KOPT-K1 (cell line): ENCODE data around the gene TRIM2.
"Not testable (repeated sequence)": the region's sequence is repeated elsewhere in the genome, so short reads cannot be mapped to it uniquely, and the experiment has no call there.

Experiments used
- H3K27ac ChIP-seq: fragments of 200-600 bp; sonication (generic); 2 replicates; pipeline ENCODE4 v1.5.1; 2016; ENCODE audit warnings: antibody characterized with exemption, mild to moderate bottlenecking, low read depth, low read length; ENCODE audit not compliant: poor library complexity, severe bottlenecking
- H3K36me3 ChIP-seq: fragments of 200-600 bp; sonication (generic); 2 replicates; pipeline ENCODE4 v1.5.1; 2017; ENCODE audit warnings: antibody characterized with exemption, mild to moderate bottlenecking, low read length, moderate library complexity; ENCODE audit not compliant: insufficient read depth
- H3K9me3 ChIP-seq: fragments of 200-600 bp; sonication (generic); 2 replicates; pipeline ENCODE4 v1.5.1; 2017; ENCODE audit warnings: antibody characterized with exemption, low read length, mild to moderate bottlenecking; ENCODE audit not compliant: insufficient read depth, poor library complexity, severe bottlenecking

Gene TRIM2

DNA sequence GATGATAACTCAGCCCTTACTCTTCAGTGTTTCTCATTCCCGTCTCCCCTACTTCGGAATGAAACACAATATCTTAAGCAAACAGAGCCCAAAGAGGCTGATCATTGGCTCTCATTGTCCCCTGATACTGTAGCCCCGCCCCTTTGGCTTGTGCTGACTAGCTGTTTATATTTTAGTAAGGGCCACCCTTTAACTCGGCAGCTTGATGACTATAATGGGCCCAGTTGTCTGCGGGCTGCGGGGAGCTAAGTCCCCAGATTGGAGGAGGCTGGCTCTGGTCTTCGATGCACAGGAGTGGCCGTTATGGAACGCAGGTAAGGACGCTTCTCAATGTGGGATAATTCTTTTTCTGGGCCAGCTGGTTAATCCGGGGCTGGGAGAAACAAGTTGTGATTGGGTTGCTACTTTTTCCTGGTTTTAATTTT is at the start of gene TRIM2:
TSS of gene TRIM2 (plus strand) at position 197 of the 425 bp plus-strand sequence. CDS start at position 285, 88 bp downstream.
- Histone ChIP-seq H3K27ac (no peak within 1 kb of the TSS), H3K9me3 (no peaks in the 10 kb centered on the region), H3K36me3 (no peaks in the 10 kb centered on the region)

- H3K27ac ChIP-seq: no peak overlapping the region
- H3K36me3 ChIP-seq: no peaks in the 10 kb centered on the region
- no peaks in the 10 kb centered on the region for H3K9me3 ChIP-seq
These were observed 48.6 kb upstream of the TRIM2 start for GRCh38 chr4:153155686-153156085.

DNA sequence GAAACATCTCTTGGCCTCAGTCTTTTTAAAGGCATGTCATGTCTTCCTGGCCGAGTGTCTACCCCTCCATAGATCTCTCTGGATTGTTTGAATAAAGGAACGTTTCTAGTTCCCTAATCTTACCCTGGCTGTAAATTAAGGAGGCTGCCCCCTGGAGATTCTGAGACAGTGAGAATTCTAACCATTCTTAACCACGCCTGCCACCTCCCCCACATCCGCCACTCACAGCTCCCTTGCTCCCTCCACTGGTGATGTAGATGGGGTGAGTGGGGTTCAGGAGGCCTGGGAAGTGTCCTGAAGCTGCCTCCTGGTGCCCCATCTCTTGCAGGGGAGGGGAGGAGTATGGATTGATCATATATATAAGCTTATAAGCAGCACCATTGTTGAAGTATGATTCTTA is 48.0 kb upstream of the TRIM2 start:
- no peaks in the 10 kb centered on the region for H3K9me3 ChIP-seq
- no peaks in the 10 kb centered on the region for H3K36me3 ChIP-seq
- no peak overlapping the region for H3K27ac ChIP-seq

DNA sequence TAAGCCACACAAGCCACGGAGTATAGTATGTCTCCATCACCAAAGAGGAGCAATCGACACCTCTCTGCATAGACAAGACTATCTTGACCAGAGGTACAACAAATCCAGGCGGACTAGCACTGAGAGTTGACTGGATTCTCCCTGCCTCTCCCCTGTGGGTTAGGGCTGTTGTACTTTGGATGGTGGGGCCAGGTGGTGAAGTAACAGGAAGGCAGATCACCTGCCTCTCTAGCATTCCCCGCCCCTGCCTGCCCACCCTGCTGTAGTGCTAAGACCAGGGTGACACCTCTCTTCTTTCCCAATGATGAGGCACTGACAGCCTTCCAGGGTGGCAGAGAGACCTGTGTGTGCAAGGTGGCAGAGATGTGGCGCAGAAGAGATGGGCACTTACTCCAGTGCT is 47.5 kb upstream of the TRIM2 start:
- Histone ChIP-seq H3K36me3 (no peaks in the 10 kb centered on the region), H3K9me3 (no peaks in the 10 kb centered on the region), H3K27ac (no peak overlapping the region)

- Histone ChIP-seq H3K27ac (no peak overlapping the region), H3K36me3 (no peaks in the 10 kb centered on the region), H3K9me3 (no peaks in the 10 kb centered on the region)
These were observed 45.2 kb upstream of the TRIM2 start for GRCh38 chr4:153159016-153159415.

DNA sequence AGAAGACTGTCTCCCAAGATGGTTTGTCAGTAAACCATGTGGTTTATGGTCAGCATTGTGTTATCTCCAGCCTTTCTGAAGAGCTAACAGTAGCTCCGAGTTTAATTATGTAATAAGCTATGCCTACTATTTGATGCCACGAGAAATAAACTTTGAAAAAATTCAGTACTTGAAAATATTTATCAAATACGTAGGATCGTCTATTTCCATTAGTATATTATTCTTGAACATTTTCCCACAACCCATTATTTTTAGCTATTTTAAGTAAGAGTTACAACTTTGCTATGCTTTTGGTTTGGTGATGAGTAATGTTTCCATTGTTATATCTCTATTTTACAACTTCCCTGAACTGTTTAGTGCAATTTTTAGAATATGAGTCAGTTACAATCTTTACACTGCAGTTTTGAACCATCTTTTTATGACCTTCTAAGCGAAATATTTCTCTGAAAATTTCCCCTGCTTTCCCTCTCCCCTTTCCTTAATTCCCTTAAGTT is 44.5 kb upstream of the TRIM2 start:
- no peaks in the 10 kb centered on the region for H3K9me3 ChIP-seq
- no peak overlapping the region for H3K27ac ChIP-seq
- no peaks in the 10 kb centered on the region for H3K36me3 ChIP-seq

DNA sequence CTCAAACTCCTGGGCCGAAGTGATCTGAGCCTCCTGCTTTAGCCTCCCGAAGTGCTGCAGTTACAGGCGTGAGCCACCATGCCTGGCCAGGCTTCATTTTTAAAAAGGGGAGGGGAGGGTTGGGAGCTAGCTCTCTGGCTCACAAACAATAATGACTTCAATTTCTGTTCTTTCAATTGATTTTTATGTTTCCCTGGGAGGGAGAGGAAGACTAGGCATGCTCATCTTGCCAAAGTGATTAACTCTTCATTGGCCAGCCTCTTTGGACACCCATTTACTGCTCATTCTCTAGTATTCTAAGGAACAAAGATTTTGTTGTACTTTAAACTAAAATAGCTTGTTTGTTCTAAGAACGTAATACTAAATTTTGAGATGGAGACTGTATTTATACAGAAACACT is 43.4 kb upstream of the TRIM2 start:
- Histone ChIP-seq H3K9me3 (no peaks in the 10 kb centered on the region), H3K36me3 (no peaks in the 10 kb centered on the region), H3K27ac (no peak overlapping the region)

DNA sequence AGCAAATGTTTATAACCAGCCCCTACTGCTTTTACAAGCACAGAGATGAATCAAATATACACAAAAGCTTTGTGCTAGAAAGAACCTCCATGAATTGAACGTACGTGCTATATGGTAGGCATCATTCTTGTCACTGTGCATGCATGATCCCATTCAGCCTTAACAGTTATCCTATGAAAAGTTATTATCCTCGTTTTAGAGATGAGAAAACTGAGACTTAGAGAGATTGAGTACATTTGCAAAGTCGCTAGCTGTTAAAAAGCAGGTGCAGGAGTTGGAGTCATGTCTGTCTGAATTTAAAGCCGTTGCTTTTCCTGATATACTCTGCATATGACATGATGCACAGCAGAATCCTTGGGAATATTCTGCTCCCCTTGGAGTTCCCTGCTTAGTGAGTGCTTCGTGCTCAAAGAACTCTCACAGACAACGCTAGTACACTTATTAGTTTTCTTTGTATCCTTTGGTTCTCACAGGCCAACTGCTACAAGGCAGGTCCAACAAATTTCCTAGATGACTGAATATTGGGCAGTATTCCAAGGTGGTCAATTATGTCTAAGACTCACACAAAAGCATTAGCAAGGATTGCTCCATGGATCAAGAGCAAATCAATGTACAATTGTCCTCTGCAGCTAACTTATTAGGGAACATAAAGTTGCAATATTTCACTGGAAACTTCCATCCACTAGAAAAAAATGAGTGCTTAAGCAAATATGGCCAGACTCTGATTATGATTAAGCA is 42.8 kb upstream of the TRIM2 start:
- Histone ChIP-seq H3K9me3 (no peaks in the 10 kb centered on the region), H3K27ac (no peak overlapping the region), H3K36me3 (no peaks in the 10 kb centered on the region)

- not testable (repeated sequence) for H3K9me3 ChIP-seq, H3K27ac ChIP-seq, H3K36me3 ChIP-seq
These were observed 39.0 kb upstream of the TRIM2 start for GRCh38 chr4:153165236-153165635.

- no peaks in the 10 kb centered on the region for H3K9me3 ChIP-seq
- no peaks in the 10 kb centered on the region for H3K36me3 ChIP-seq
- H3K27ac ChIP-seq: no peak overlapping the region
These were observed 37.3 kb upstream of the TRIM2 start for GRCh38 chr4:153166716-153167501.

DNA sequence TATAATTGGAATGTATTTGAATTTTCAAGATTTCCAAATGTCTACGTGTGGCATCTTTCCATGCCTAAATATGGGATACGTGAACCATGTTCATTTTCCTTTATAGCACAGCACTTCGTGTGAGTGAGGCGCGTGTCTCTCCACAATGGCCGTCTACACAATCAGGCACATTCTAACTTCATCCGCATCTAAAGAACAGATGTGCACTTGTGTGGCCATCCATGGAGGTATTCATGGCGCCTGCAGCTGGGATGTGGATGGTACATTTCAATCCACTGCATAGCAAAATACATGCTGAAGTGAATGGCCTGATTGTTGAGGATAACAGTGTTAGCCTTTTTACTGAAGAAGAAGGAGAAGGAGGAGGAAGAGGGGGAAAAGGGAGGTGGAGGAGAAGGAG is 34.5 kb upstream of the TRIM2 start:
- H3K9me3 ChIP-seq: no peaks in the 10 kb centered on the region
- H3K27ac ChIP-seq: no peak overlapping the region
- no peaks in the 10 kb centered on the region for H3K36me3 ChIP-seq

DNA sequence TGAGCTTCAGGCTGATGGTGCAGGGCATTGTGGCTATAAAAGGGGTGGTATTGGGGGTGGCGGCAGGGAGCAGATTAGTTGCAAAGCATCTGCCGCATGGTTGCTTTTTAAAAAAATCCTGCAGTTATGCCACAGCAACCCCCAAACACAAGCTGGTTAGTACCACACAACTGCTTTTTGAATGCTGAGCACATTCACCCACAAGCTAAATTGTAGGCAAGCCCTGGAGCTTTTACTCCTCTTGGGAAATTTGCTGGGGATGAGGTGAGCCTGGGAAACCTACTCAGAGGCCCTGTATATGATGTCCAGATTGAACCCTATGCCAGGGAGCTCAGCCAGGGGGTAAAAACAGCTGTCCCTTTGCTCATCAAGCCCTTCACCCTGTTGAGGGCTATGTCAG is 33.8 kb upstream of the TRIM2 start:
- Histone ChIP-seq H3K9me3 (no peaks in the 10 kb centered on the region), H3K36me3 (no peaks in the 10 kb centered on the region), H3K27ac (no peak overlapping the region)

- Histone ChIP-seq H3K9me3 (no peaks in the 10 kb centered on the region), H3K27ac (no peak overlapping the region), H3K36me3 (no peaks in the 10 kb centered on the region)
These were observed 29.2 kb upstream of the TRIM2 start for GRCh38 chr4:153174821-153175567.

DNA sequence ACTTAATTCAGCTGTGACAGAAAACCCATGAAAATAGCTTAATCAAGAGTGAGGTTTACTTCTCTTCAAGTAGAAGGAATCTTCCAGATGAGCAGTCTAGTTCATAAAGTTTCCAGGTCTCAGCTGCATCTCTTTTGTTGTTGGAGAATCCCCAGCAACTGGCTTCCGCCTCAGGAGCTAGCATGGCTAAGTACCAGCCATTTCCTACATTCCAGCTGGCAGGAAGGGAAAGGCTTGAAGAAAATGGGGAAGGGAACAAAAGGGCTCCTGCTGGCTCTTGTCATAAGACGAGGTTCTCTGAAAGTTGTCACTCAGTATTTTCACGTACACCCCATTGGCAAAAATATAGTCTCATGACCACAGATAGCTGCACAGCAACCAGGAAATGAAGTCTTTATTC is 27.3 kb upstream of the TRIM2 start:
- no peak overlapping the region for H3K27ac ChIP-seq
- no peaks in the 10 kb centered on the region for H3K36me3 ChIP-seq

DNA sequence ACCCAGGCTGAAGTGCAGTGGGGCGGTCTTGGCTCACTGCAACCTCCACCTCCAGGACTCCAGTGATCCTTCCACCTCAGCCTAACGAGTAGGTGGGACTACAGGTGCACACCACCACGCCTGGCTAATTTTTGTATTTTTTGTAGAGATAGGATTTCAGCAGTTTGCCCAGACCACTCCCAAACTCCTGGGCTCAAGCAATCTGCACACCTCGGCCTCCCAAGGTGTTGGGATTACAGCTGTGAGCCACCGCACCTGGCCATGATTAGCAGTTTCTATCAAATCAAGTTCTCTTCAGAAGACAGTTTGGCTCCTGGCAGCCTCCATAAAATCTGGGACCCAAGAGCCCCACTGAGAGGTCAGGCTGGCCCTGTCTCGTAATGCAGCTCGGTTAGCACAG is 26.4 kb upstream of the TRIM2 start:
- no peaks in the 10 kb centered on the region for H3K36me3 ChIP-seq
- H3K27ac ChIP-seq: no peak overlapping the region
- no peaks in the 10 kb centered on the region for H3K9me3 ChIP-seq

More for the DNA sequence above, 27.3 kb upstream of the TRIM2 start:
- H3K9me3 ChIP-seq: no peaks in the 10 kb centered on the region
